C4-2B (cell line): ENCODE data around the gene GABRE.

Experiments
- CTCF ChIP-seq: fragments of 450-650 bp; conservative IDR thresholded peaks from 2 replicates; pipeline ENCODE4 v1.5.1; 2017; ENCODE audit warnings: mild to moderate bottlenecking
- ZFX ChIP-seq: fragments of 450-650 bp; IDR thresholded peaks from 2 replicates; pipeline ENCODE4 v1.6.1; 2017

GRCh38 chrX:151985531-151985930 lies 11.1 kb upstream of the GABRE start:
- no peak for TF ChIP-seq CTCF
- TF ChIP-seq ZFX: no peak
